Measurements from ENCODE around the gene CBX5.
"Not testable (repeated sequence)": the region's sequence is repeated elsewhere in the genome, so short reads cannot be mapped to it uniquely, and the experiment has no call there.

CBX5 gene

DNA sequence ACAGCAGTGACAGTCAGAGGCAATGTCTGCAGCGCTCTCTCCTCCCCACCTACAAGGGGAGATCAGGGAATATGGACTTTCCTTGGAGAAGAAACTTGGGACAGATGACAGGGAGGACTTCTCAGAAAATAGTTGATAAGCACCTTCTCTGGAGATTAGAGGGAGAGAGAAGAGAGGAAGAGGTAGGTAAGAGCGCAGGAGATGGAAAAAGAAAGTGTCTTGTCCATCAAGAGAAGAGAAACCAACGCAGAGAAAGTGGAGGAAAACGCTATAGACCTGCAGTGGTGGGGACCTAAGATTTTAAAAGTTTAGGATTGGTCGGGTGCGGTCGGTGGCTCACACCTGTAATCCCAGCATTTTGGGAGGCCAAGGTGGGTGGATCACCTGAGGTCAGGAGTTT, 75.6 kb downstream of the CBX5 start:
- no peak for DNase-seq (ENCODE audit: insufficient read length, low spot score)

DNA sequence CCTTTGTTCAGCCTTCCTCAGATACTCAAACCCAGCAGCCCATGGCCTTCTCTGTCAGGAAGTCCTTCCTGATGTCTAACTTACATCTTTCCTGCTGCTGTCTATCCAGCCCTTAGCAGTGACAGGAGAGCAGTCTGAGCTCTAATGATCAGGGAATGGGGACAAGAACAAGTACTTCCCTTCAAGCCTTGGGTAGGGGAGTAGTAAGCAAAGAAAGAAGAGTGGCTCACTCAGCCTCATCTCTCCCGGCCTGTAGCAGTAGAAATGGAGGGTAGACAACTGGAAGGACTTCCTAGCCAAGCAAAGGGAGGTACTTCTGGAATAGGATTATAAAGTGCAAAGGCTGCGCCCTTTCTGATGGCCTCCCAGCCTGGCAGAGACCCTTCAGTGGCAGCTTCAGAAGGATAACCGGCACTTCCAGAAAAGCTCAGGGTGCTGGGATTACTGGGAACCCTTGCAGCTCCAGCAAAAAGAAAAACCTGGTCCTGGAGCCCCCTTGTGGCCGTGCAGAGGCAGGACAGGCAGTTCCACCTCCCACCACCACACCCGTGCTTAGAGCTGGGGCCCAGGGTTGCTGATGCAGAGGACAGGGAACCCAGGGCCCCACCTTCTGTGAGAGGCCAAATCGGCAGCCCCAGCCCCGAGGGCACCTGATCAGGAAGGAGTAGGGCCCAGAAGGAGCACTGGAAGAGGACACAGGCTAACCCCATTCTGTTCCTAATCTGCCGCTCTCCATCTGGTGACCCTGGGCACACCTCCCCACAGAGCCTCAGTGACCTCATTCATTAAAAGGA, 78.7 kb downstream of the CBX5 start:
- peak; percentile 59 for FAIRE-seq
- DNase-seq (ENCODE audit: insufficient read length, low spot score) = peak; percentile 57

More for the DNA sequence above, 75.6 kb downstream of the CBX5 start:
- no peak for FAIRE-seq

DNA sequence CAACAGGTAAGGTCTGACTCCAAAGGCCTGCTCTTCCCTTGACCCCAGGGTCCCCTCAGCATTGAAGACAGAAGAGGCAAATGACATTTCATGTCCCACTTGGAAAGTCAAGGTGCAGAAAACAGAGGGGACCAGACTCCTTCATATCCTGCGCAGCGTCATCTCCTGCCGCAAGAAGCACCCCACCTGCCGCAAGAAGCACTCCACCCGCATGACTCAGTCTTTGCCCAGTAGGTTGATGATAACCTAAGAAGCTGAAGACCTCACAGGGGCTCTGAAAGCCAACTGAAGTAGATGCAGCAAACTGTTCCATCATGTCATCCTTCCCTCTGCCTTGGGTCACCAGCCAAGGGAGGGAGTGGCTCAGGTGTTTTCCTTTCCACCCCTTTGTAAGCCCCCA, 79.5 kb downstream of the CBX5 start:
- FAIRE-seq (no peak), DNase-seq (ENCODE audit: insufficient read length, low spot score) (no peak)

DNA sequence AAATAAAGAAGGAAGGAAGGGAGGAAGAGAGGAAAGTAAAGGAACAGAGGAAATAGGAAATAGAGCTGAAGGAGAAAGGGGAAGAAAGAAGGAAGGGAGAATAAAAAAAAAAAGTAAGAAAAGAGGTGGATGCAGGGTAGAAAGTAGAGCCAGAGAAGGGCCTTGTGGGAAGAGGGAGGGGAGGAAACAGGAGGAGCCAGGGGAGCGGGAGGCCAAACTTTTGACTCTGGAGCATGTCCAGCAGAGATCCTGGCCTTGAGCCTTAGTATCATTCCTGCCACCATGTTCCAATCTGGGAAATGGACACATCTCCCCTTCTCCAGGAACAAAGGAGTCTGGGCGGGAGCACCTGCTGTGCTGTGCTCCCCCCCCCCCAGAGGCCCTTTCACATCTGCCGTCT, 80.0 kb downstream of the CBX5 start:
- no peak for FAIRE-seq
- DNase-seq (ENCODE audit: insufficient read length, low spot score) = no peak

DNA sequence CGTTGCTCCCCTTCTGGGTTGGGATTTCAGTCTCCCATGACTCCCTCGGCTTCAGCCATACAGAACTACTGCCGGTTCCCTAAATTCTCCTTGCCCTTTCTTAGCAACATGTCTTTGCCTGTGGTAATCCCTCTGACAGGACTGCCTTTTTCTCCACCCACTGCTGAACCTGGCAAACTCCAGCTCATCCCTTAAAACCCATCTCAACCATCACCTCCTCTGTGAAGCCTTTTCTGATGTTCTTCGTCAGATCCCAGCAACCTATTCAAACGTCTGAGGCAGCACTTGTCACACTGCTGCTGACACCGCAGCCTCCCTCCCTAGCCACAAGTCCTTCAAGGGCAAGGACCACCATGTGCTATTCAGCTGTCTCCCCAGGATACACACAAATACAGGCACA, 80.9 kb downstream of the CBX5 start:
- no peak for DNase-seq (ENCODE audit: insufficient read length, low spot score)
- no peak for FAIRE-seq

DNA sequence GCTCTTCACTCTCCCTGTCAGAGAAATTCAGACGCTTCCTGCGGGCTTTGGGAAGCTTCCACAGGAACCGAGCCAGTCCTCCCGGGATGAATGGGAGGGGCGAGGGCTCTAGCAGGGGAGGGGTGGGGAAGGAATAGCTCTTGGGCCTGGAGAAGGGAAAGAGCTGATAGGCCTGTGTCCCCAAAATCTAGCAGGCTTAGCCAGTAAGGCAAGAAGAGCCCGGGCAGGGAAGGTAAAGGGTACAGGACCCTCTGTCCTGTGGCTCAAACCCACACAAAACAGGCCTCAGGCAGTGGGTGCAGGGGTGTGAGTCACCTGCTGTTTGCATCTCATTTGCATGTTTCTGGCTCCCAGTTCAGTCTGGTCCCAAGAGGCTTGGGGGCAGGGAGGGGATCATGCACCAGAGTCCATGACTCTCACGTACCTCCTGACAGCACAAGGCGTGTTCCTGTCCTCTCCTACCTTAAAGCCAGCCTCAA, 82.5 kb downstream of the CBX5 start:
- no peak for DNase-seq (ENCODE audit: insufficient read length, low spot score)
- FAIRE-seq = no peak

DNA sequence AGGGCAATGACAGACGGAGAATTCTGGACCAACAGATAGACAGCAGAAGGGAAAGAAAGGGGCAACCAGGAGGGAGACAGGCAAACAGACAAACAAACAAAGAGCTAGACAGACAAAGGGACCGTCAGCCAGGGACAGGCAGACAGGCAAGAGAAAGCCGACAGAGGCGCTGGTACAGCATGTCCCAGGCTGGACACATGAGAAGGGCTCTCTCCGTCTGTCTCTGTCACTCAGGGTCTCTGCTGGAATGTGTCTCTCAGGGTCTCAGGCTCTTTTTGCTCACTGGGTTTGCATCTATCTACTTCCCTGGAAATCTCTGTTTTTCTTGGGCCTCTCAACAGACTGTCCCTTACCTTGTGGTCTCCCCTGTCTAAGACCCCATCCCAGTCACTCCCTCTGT, 82.9 kb downstream of the CBX5 start:
- DNase-seq (ENCODE audit: insufficient read length, low spot score) (no peak), FAIRE-seq (no peak)

DNA sequence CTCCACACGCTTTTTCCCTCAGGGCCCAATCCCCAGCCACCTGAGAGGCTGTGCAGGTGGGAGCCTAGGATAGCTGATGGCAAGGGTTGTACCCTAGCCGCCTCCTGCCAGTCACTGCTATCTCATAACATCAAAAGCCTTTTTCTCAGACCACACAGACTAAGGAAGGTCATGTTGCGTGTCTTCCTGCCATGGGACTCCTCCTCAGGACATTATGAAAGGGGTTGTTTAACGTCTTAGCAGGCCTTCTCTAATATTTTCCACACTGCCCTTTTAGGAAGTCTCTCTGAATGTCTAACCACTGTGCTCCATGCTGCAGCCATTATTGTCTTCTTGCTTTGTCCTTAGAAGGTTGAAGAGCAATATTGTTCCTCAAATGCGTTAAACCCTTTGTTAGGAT, 83.5 kb downstream of the CBX5 start:
- FAIRE-seq = no peak
- DNase-seq (ENCODE audit: insufficient read length, low spot score) = no peak

DNA sequence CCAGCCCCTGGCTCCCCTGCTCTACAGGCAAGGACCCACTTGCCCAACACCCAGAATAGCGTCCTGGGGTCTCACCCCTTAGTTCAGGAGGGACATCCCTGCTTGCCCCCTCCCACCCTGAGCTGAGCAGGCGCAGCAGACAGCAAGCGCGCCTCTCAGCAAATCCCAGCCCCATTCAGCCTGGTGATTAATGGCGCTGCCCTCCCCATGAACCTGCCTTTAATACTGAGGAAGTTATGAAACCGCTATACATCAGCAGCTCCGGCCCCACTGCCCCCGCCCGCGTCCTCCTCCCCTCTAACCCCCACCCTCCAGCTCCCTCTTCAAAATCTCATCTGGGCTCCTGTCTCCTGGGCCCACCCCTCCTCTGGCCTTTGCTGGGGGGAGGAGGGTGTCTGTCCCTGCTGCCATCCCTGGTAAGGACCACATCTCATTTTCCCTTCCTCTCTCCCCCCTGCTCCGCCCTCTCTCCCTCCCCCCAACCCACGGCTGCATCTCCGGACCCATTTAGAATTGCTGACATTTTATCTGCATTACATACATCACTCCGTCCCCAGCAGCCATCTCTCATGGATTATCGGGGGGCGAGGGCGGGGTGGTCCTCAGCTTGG, 84.1 kb downstream of the CBX5 start:
- FAIRE-seq = no peak
- DNase-seq (ENCODE audit: insufficient read length, low spot score) = no peak

DNA sequence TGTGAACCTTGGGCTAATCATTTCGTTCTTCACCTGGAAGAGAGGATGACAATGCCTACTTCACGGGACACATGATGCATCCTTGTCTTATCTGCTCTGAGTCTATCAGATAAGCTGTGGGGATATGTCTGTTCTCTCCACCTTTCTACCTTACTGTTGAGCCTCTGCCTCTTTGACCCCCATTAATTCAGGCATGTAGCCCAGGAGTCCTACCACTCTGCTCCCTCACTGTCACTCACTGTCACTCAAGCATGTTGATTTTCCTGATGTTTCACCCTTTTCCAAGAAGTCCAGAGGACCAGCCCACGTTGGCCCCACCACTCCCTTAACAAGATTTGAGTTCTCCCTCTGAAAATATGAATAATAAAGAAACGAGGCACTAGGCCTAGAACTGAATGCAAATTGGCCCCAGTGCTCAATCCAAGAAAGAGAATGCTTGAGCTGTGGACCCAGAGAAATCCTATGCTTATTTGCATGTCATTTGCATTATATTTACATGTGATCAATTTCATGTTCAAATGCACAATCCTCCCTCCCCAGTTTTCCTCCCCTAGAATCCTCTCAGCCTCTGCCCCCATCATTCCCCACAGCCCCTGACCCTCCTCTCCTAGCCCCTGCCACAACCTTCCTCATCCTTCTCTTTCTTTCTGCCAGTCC, 84.7 kb downstream of the CBX5 start:
- DNase-seq (ENCODE audit: insufficient read length, low spot score) (no peak), FAIRE-seq (no peak)

DNA sequence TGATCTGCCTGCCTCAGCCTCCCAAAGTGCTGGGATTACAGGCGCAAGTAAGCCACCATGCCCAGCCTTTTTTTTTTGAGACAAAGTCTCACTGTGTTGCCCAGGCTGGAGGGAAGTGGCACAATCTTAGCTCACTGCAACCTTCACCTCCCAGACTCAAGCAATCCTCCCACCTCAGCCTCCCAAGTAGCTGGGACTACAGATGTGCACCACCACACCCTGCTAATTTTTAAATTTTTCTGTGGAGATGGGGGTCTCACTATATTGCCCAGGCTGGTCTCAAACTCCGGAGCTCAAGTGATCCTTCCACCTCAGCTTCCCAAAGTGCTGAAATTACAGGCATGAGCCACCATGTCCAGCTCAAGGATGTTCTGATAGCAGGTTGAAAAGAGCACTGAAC, 85.3 kb downstream of the CBX5 start:
- FAIRE-seq; DNase-seq (ENCODE audit: insufficient read length, low spot score): not testable (repeated sequence)

DNA sequence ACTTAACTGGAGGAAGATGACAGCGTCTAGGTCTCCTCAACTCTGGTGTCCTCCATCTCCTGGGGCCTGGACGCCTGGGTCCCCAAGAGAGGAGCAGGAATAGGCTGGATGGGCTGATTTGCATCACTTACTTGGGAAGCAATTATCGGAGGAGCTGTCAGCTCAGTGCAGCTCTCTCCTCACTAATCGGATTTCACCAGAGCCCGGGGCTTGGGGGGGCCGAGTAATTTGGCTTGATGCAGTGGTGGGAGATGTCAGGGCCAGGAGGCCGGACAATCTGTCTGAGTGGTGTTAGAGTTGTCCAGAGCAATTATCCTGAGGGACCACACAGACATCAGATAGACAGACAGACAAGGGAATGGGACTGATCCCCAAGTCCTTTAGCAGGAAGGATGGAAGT, 86.5 kb downstream of the CBX5 start:
- DNase-seq (ENCODE audit: insufficient read length, low spot score) = no peak
- FAIRE-seq = no peak

DNA sequence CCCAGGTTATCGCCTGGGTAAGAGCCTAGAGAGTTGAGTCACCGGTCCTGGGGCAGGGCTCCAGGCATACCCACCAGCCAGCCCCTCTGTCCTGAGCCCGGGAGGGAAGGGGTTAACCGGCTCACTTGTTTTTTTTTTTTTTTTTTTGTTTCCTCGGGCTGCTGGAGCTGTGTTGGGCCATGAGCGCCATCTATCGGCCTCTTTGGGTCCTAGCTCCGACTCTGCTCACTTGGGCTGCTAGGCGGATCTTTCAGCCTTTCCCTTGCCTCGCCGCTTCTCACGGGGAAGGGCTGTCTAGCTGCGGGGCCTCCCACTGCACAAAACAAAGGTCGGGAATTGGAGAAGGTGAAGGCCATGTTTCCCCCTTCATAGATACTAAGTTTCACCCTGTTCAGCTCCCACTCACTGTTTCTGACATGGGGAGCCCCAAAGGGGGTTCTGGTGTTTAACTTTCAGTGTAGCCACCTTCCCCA, 88.3 kb downstream of the CBX5 start:
- DNase-seq (ENCODE audit: insufficient read length, low spot score) = peak; percentile 66
- peak; percentile 60 for FAIRE-seq

DNA sequence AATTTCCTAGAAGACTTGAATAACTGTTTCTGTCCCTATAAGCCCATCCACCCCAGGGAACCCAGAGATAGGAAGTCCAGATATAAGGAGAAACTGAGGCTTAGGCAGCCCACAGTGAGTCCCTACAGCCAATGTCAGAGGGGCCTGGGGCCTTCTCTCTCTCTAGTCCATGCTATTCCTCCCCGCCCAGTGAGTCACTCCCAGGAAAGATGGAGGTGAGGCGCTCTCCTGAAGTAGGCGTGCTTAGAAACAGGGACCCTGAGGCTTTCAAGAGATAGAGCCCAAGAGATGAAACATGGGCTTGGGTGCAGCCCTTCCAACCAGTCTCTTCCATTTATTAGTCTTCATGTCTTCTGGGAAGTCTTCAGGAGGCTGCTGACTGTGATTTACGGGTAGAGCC, 88.8 kb downstream of the CBX5 start:
- DNase-seq (ENCODE audit: insufficient read length, low spot score) (no peak), FAIRE-seq (no peak)

DNA sequence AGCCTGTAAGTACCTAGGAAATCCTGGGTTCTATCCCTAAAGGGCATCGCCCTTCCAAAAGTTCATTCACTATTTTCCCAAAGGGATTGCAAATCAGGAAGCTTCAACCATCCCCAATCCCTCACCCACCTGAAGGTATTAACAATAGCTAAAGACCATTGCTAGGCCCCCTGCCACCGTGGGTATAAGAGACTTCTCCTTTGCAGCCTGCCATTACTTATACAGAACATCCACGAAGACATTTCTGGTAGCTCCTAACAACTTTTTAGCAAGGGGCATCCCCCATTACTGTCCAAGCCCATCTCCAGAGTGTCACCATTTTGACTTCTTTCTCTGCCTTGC, 90.8 kb downstream of the CBX5 start:
- DNase-seq (ENCODE audit: insufficient read length, low spot score) = no peak
- no peak for FAIRE-seq

DNA sequence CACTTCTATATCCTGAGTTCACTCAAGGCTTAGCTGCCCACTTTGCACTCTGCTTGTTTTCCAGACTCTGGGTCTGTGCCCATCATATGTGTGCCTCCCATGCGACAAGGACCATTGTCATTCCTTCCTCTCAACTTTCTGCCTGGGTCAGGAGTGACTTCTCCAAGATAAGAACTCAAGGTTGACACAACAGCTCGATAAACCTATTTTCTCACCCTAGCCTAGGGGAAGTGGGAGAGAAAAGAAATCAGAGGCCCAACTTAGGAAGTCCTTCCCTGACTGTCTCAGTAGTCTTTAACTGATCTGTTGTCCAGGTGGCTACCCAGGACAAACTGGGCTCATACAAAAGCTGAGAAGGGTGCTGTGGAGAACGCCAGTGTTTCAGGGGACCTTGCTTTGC, 92.8 kb downstream of the CBX5 start:
- FAIRE-seq (no peak), DNase-seq (ENCODE audit: insufficient read length, low spot score) (no peak)

DNA sequence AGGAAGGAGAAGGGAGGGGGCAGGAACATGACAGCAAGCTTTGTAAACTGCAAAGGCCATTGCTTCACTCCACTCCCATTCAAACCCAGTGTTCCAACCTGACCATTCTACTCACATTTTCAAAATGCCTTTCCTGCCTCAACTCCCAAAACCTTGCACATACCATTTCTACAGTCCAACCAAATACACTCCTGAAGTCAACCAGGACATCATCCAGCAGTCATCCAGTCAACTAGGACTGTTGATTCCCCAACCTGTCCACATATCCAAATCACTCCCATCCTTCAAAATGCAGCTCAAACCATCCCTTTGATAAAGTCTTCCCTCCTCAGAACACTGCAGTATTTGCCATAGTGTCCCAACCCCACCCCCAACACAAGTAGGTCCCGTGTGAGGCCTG, 94.0 kb downstream of the CBX5 start:
- DNase-seq (ENCODE audit: insufficient read length, low spot score) (no peak), FAIRE-seq (no peak)

DNA sequence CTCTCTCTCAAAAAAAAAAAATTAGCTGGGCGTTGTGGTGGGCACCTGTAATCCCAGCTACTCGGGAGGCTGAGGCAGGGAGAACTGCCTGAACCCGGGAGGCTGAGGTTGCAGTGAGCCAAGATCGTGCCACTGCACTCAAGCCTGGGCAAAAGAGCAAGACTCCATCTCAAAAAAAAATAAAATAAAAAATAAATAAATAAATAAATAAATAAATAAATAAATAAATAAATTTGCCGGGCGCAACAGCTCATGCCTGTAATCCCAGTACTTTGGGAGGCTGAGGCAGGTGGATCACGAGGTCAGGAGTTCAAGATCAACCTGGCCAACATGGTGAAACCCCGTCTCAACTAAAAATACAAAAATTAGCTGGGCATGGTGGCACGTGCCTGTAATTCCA, 94.6 kb downstream of the CBX5 start:
- FAIRE-seq; DNase-seq (ENCODE audit: insufficient read length, low spot score): not testable (repeated sequence)

DNA sequence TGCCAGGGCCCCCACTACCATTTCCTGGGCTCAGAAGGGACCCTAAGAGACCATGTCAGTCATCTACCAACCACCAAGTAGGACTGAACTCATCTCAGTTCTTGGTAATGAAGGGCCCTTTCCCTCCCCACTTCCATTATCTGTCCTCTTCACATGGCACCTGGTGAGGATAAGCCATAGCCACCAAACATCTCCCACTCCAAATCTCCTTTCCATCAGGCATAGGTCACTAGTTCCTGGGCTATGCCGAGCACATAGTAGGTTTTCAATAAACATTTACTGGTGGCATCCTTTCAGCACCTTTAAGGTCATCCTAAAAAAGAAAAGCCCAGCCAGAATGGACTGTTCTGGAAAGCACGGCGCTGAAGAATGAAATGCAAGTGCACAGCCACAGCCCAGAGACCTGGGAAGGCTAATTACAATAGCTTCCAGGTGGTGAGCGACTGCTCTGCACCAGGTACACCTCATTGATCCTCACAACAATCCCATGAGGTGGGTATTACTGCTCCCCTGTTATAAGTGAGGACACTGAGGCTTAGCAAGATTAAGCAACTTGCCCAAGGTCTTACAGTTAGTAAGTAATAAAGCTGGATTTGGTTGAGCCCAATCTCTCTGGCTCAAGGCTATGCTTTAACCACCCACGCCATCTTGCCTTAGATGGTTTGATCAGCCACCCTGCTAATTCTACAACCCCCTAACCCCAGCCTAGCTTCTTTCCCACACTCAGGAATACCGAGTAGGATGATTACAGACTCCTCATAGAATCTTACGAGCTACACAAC, 95.7 kb downstream of the CBX5 start:
- no peak for DNase-seq (ENCODE audit: insufficient read length, low spot score)
- FAIRE-seq = no peak

DNA sequence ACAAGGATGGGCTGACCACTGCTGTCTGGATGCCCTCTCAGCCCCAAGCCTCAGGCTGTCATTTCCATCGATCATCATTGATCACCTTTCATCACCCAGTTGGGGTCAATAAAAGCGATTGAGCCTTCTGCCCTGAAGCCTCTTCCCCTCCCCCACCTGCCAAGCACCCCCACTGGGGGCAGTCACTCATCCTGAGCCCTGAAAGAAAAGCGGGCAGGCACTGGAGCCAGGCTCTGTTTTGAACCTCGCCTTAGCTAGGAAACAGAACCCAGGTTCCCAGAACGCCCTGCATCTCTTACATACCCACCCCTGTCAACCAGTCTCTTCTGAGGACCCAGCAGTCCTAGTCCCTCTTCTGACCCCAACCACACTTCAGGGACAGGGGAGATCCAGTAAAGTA, 96.9 kb downstream of the CBX5 start:
- FAIRE-seq = no peak
- no peak for DNase-seq (ENCODE audit: insufficient read length, low spot score)

DNA sequence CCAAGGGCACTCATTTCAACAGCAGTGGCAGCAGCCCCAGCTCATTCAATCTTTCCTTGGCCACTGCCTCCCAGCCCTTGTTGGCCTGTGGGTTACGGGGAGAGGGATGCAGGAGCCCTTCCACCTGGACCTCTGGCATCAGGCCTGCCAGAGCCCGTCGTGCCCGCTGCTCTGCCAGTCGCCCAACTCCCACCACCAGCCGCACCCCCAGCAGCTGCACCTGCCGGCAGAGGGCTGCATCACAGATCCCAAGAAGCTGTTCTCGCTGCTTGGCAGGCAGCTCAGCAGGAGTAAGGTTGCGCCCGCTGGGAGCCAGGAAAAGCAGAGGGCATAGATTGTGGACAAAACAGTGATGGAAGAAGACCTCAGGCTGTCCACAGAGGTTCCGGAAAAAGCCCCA, 97.8 kb downstream of the CBX5 start:
- no peak for FAIRE-seq
- DNase-seq (ENCODE audit: insufficient read length, low spot score) = no peak
